T-helper 17 cell (primary cell): Measurements from ENCODE around the gene UGT1A5. TPM values are rescaled to one million over a fixed set of nuclear protein-coding genes. Genes with fewer than 3 reads are reported as not detected.

Experiments used
- ATAC-seq: fragments of 150-1000 bp; cut with Tn5 transposase; 2 replicates; pipeline ENCODE4 v1.10.0; 2021; ENCODE audit warnings: mild to moderate bottlenecking, moderate library complexity
- DNase-seq, 3 donors: peaks; one replicate each; pipeline versions ENCODE4 v3.0.0 to v3.0.0-alpha.2; 2020 to 2021
- H3K9me3 ChIP-seq: one replicate; pipeline ENCODE4 v1.7.0; 2013; ENCODE audit warnings: low read length, mild to moderate bottlenecking; ENCODE audit not compliant: control insufficient read depth, poor library complexity, severe bottlenecking
- H3K27ac Mint-ChIP-seq: one replicate; pipeline ENCODE4 v1.8.0; 2022; ENCODE audit warnings: mild to moderate bottlenecking, moderate library complexity, mixed read lengths
- H3K27me3 Mint-ChIP-seq: one replicate; pipeline ENCODE4 v1.8.0; 2022; ENCODE audit warnings: mixed read lengths
- H3K36me3 Mint-ChIP-seq: one replicate; pipeline ENCODE4 v1.8.0; 2022; ENCODE audit warnings: low read depth, mixed read lengths
- H3K4me1 Mint-ChIP-seq: one replicate; pipeline ENCODE4 v1.8.0; 2022; ENCODE audit warnings: mild to moderate bottlenecking, mixed read lengths
- H3K4me3 Mint-ChIP-seq: one replicate; pipeline ENCODE4 v1.8.0; 2022; ENCODE audit warnings: mild to moderate bottlenecking, moderate library complexity, mixed read lengths
- total RNA-seq, 4 donors: library from RNA in 2 of 4; stranded (reverse) in 2 of 4; gene quantifications; one replicate each; pipeline ENCODE4 v1.2.3 and lab custom pipeline; 2022 to 2026

The UGT1A5 gene
- not detected for total RNA-seq

- DNase-seq (no peak), ATAC-seq (no peak)
- Mint-ChIP-seq H3K4me1 (peaks cover 8% of the 10 kb centered on the region), H3K36me3 (peaks cover 3% of the 10 kb centered on the region), H3K4me3 (no peak within 1 kb of the TSS), H3K27me3 (peaks cover 81% of the 10 kb centered on the region), H3K27ac (no peak within 1 kb of the TSS)
- H3K9me3 ChIP-seq, result no peaks in the 10 kb centered on the region
Measured at GRCh38 chr2:233712611-233713261, at the start of gene UGT1A5. UGT1A5 (plus strand) TSS chr2:233712907; CDS start chr2:233712992, 85 bp downstream.

GRCh38 chr2:233663911-233664310 lies 48.8 kb upstream of the UGT1A5 start:
- H3K36me3 Mint-ChIP-seq, result no peaks in the 10 kb centered on the region
- ATAC-seq (no peak), DNase-seq (no peak)
- H3K9me3 ChIP-seq, result no peaks in the 10 kb centered on the region
- H3K4me3 Mint-ChIP-seq, result no peak overlapping the region
- no peak overlapping the region for H3K27ac Mint-ChIP-seq
- no peaks in the 10 kb centered on the region for H3K4me1 Mint-ChIP-seq
- H3K27me3 Mint-ChIP-seq, result peaks cover 20% of the 10 kb centered on the region

GRCh38 chr2:233668605-233669260 lies 44.0 kb upstream of the UGT1A5 start:
- H3K36me3 Mint-ChIP-seq, result no peaks in the 10 kb centered on the region
- ATAC-seq (no peak), DNase-seq (no peak)
- H3K4me3 Mint-ChIP-seq, result no peak overlapping the region
- H3K27me3 Mint-ChIP-seq, result peaks cover 35% of the 10 kb centered on the region
- H3K9me3 ChIP-seq, result no peaks in the 10 kb centered on the region
- H3K4me1 Mint-ChIP-seq, result no peaks in the 10 kb centered on the region
- H3K27ac Mint-ChIP-seq, result no peak overlapping the region

GRCh38 chr2:233671290-233672161 lies 41.2 kb upstream of the UGT1A5 start, which contains the start of gene UGT1A9:
UGT1A9 (plus strand) TSS chr2:233671898; CDS start chr2:233671935, 37 bp downstream.
- Mint-ChIP-seq H3K27me3 (peaks cover 45% of the 10 kb centered on the region), H3K36me3 (no peaks in the 10 kb centered on the region), H3K27ac (no peak within 1 kb of the TSS), H3K4me1 (no peaks in the 10 kb centered on the region), H3K4me3 (no peak within 1 kb of the TSS)
- no peak for DNase-seq
- no peak for ATAC-seq
- no peaks in the 10 kb centered on the region for H3K9me3 ChIP-seq

- no peak overlapping the region for H3K4me3 Mint-ChIP-seq
- H3K27me3 Mint-ChIP-seq, result peaks cover 54% of the 10 kb centered on the region
- no peak for DNase-seq
- H3K9me3 ChIP-seq, result no peaks in the 10 kb centered on the region
- H3K27ac Mint-ChIP-seq, result no peak overlapping the region
- H3K4me1 Mint-ChIP-seq, result no peaks in the 10 kb centered on the region
- no peaks in the 10 kb centered on the region for H3K36me3 Mint-ChIP-seq
- ATAC-seq, result no peak
Measured at GRCh38 chr2:233672886-233673285, 39.8 kb upstream of the UGT1A5 start.

GRCh38 chr2:233673896-233674295 lies 38.8 kb upstream of the UGT1A5 start:
- no peaks in the 10 kb centered on the region for H3K36me3 Mint-ChIP-seq
- peaks cover 61% of the 10 kb centered on the region for H3K27me3 Mint-ChIP-seq
- no peak for ATAC-seq

DNA sequence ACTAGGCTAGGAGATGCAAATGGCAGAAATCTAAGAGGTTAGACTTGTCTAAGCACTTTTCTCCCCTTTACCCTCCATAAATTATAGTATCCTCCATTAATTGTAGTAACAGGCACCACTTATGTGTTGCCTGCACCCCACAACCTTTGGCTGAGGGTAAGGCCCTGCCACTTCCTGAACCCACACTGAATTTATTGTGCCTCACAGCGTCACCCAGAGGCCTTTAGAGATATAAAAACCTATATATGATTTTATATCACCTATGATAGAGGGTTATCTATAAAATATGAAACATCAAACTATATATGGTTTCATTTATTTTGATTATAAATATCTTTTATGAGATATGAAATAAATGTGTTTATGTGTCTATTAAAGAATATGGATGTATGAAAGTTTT lies 38.4 kb upstream of the UGT1A5 start:
- Mint-ChIP-seq H3K27ac (no peak overlapping the region), H3K36me3 (no peaks in the 10 kb centered on the region), H3K27me3 (peaks cover 64% of the 10 kb centered on the region), H3K4me1 (no peaks in the 10 kb centered on the region), H3K4me3 (no peak overlapping the region)
- ATAC-seq, result no peak
- no peak for DNase-seq
- no peaks in the 10 kb centered on the region for H3K9me3 ChIP-seq

More at GRCh38 chr2:233673896-233674295, 38.8 kb upstream of the UGT1A5 start:
- DNase-seq, result no peak
- no peaks in the 10 kb centered on the region for H3K4me1 Mint-ChIP-seq
- no peaks in the 10 kb centered on the region for H3K9me3 ChIP-seq
- no peak overlapping the region for H3K4me3 Mint-ChIP-seq
- no peak overlapping the region for H3K27ac Mint-ChIP-seq

DNA sequence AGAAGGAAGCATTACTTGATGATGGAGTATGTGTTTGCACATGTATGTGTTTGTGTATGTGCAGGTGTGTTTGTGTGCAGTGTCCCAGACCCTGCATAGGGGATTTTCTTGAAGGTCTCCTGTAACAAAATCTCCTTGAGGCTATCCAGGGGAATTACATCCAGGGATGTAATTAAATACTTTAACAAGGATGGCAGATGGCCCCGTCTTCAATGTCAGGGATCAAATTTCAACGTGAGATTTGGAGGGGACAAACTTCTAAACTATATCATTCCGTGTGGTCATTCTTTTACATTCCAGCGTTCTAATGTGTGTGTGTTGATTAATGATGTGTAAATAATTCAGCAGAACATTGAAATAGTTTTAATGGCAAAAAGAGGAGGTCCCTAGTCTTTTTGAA lies 37.7 kb upstream of the UGT1A5 start:
- H3K4me1 Mint-ChIP-seq, result no peaks in the 10 kb centered on the region
- ATAC-seq, result no peak
- peaks cover 67% of the 10 kb centered on the region for H3K27me3 Mint-ChIP-seq
- H3K9me3 ChIP-seq, result no peaks in the 10 kb centered on the region
- H3K27ac Mint-ChIP-seq, result no peak overlapping the region
- peaks cover 2% of the 10 kb centered on the region for H3K36me3 Mint-ChIP-seq
- no peak overlapping the region for H3K4me3 Mint-ChIP-seq
- no peak for DNase-seq

DNA sequence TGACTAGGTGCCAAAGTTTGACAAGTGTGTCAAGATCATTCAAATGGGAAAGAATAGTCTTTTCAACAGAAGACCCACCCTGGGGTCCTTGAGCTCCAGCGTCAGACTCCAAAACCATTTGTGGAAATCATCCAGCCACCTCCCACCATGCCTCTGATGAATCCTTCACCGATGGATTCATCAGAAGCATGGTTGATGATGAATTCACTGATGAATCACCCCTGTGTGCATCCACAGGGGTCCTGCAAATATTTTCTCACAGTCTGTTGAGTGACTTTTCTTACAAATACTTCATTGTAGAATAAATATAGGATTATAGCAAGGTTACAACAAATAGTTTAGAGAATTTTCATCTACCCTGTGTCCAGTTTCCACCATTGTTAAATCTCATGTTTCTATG lies 36.7 kb upstream of the UGT1A5 start:
- ATAC-seq (no peak), DNase-seq (no peak)
- peaks cover 61% of the 10 kb centered on the region for H3K27me3 Mint-ChIP-seq
- peaks cover 2% of the 10 kb centered on the region for H3K36me3 Mint-ChIP-seq
- H3K27ac Mint-ChIP-seq, result no peak overlapping the region
- no peaks in the 10 kb centered on the region for H3K9me3 ChIP-seq
- no peaks in the 10 kb centered on the region for H3K4me1 Mint-ChIP-seq
- H3K4me3 Mint-ChIP-seq, result no peak overlapping the region

DNA sequence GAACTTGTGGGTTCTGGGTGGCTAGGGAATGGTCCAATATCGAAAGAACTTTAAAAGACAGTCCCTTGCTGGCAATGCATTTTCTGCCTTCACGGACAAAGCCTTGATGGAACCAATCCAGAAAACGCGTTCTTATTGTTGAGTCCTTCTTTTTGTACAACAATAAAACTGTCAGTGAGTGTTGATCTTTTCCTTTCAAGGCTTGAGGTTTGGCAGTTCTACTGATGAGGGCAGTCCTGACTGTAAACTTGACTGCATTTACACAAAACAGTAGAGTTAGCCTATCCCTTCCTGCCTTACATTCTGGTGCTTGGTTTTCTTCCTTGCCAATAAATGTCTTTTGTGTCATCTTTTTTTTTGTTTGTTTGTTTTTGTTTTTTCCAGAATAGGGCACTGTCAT lies 33.5 kb upstream of the UGT1A5 start:
- Mint-ChIP-seq H3K27me3 (peaks cover 54% of the 10 kb centered on the region), H3K36me3 (peaks cover 2% of the 10 kb centered on the region), H3K4me3 (no peak overlapping the region), H3K27ac (no peak overlapping the region), H3K4me1 (no peaks in the 10 kb centered on the region)
- DNase-seq, result no peak
- H3K9me3 ChIP-seq, result no peaks in the 10 kb centered on the region
- no peak for ATAC-seq

GRCh38 chr2:233680361-233681045 lies 32.2 kb upstream of the UGT1A5 start:
- H3K9me3 ChIP-seq, result no peaks in the 10 kb centered on the region
- Mint-ChIP-seq H3K27me3 (peaks cover 48% of the 10 kb centered on the region), H3K27ac (no peak overlapping the region), H3K4me1 (no peaks in the 10 kb centered on the region), H3K4me3 (no peak overlapping the region), H3K36me3 (peaks cover 2% of the 10 kb centered on the region)
- DNase-seq, result no peak
- no peak for ATAC-seq

DNA sequence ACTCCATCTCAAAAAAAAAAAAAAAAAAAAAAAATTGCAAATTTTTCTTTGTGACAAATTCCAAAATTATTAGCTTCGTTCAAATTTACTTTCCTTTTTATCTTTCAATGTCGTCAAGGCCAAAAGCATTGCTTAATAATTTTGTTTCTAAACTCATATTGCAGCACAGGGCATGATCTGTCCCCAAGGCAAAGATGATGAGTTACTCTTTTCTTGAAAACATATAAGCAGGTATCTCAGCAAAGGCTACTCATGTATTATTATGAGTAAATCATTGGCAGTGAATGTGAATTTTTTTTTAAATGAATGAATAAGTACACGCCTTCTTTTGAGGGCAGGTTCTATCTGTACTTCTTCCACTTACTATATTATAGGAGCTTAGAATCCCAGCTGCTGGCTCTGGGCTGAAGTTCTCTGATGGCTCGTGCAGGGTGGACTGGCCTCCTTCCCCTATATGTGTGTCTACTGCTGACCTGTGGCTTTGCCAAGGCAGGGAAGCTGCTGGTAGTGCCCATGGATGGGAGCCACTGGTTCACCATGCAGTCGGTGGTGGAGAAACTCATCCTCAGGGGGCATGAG lies 31.1 kb upstream of the UGT1A5 start, which contains the start of gene UGT1A7:
Gene UGT1A7, plus strand, starts transcription at position 381 of the 579 bp plus-strand sequence. Its CDS starts 37 bp downstream, at position 418.
- Mint-ChIP-seq H3K36me3 (peaks cover 3% of the 10 kb centered on the region), H3K4me3 (no peak within 1 kb of the TSS), H3K27ac (no peak within 1 kb of the TSS), H3K27me3 (peaks cover 43% of the 10 kb centered on the region), H3K4me1 (no peaks in the 10 kb centered on the region)
- ATAC-seq (no peak), DNase-seq (no peak)
- H3K9me3 ChIP-seq, result no peaks in the 10 kb centered on the region
